ENCODE results near the gene CREB3L1. TPM values are rescaled to one million over a fixed set of nuclear protein-coding genes. Genes with fewer than 3 reads are reported as not detected.

The CREB3L1 gene
- total RNA-seq, 6 experiments from 2014 or later, result 282 to 328 (median 310) TPM

GRCh38 chr11:46369458-46370152 is 92.1 kb downstream of the CREB3L1 start:
- Mint-ChIP-seq H3K27ac (no peak overlapping the region), H3K27me3 (ENCODE audit: insufficient read depth) (no peaks in the 10 kb centered on the region), H3K4me1 (ENCODE audit: low read depth) (peaks cover 10% of the 10 kb centered on the region), H3K36me3 (ENCODE audit: low read depth) (no peaks in the 10 kb centered on the region), H3K9me3 (no peaks in the 10 kb centered on the region), H3K4me3 (no peak overlapping the region)
- DNase-seq, result peak; percentile 54
- peak; percentile 93 for TF ChIP-seq CTCF (IDR thresholded peaks at IDR 0.05)

- no peaks in the 10 kb centered on the region for H3K36me3 Mint-ChIP-seq (ENCODE audit: low read depth)
- H3K27ac Mint-ChIP-seq, result no peak overlapping the region
- no peak overlapping the region for H3K4me3 Mint-ChIP-seq
These were observed 92.8 kb downstream of the CREB3L1 start for GRCh38 chr11:46370253-46370652.

More at GRCh38 chr11:46370253-46370652, 92.8 kb downstream of the CREB3L1 start:
- no peak for TF ChIP-seq CTCF (IDR thresholded peaks at IDR 0.05)
- H3K27me3 Mint-ChIP-seq (ENCODE audit: insufficient read depth), result no peaks in the 10 kb centered on the region
- no peak for DNase-seq
- no peaks in the 10 kb centered on the region for H3K9me3 Mint-ChIP-seq
- peaks cover 10% of the 10 kb centered on the region for H3K4me1 Mint-ChIP-seq (ENCODE audit: low read depth)

Other genes with a start within 250 kb of the CREB3L1 start
- 10 to 100 TPM; 25.5 to 32.4 (median 26.2) TPM for gene PHF21A, start 156.2 kb upstream of the CREB3L1 start, total RNA-seq (2021; fragmentation: NEBNext Ultra II Directional; extraction: Animal tissue kit (Norgen Biotek cat#: 25700))
- 10 to 100 TPM; 40.4 to 49.8 (median 46.2) TPM for gene DGKZ, start 69.8 kb downstream of the CREB3L1 start, total RNA-seq (2021; fragmentation: NEBNext Ultra II Directional; extraction: Animal tissue kit (Norgen Biotek cat#: 25700))
- gene MDK, start 104.0 kb downstream of the CREB3L1 start, total RNA-seq (2021; fragmentation: NEBNext Ultra II Directional; extraction: Animal tissue kit (Norgen Biotek cat#: 25700)), result 10 to 100 TPM in 5 of 6 experiments, 1 to 10 TPM in 1; 9.7 to 22.9 (median 18.9) TPM
- gene CHRM4, start 114.1 kb downstream of the CREB3L1 start, total RNA-seq (2021; fragmentation: NEBNext Ultra II Directional; extraction: Animal tissue kit (Norgen Biotek cat#: 25700)), result not detected

Data from HFFc6 (cell line).